ENCODE data around the gene ATOSB.

GRCh38 chr9:35079041-35079425 is 36.6 kb downstream of the ATOSB start:
- TF ChIP-seq CTCF (IDR thresholded peaks at IDR 0.05; ENCODE audit: low read length) (no peak), EZH2phosphoT487 (IDR thresholded peaks at IDR 0.05; ENCODE audit: low read length) (no peak), EZH2 (optimal IDR thresholded peaks at IDR 0.05; ENCODE audit: low read depth, low read length) (no peak)
